ENCODE results near the gene SFXN2. TPM values are rescaled to one million over a fixed set of nuclear protein-coding genes. Genes with fewer than 3 reads are reported as not detected.

Gene SFXN2
- polyA plus RNA-seq, 1 donor: 27.3 TPM

DNA sequence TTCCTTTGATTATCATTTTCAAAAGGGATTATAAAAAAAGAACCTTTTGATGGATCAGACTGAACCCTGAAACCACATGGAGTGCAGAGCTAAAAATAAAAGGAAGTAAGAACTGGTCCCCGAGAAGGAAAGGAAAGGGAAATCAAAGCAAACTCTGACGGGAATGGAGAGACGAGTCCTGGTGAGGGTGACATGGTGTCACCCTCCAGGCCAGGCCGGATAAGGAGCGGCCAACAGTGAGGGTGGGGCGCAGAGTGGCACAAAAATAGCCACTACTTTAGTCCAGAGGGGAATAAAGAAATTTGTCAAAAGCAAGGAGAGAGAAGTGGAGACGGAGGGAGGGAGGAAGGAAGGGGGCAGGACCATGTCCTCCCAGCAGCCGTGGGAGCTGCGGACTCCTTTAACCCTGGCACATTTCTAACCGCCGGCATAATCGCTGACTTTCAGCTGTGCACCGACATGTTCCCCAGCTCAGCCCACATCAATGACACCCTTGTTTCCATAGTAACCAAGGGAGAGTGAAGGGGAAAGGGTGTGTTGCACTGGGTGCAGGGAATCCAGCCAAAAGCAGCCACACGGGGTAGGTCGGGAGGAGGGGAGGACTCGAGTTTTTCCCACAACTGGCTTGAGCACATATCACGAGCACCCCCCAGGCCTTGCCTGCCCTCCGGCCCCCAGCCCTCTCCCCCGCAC lies 40.5 kb upstream of the SFXN2 start:
- Histone ChIP-seq H3K27ac (ENCODE audit: low read length) (peak overlapping the region; percentile 24), H3K9me3 (ENCODE audit: control insufficient read depth, low read depth, low read length) (no peaks in the 10 kb centered on the region), H3K27me3 (ENCODE audit: control insufficient read depth, insufficient read depth, low read length) (no peaks in the 10 kb centered on the region), H3K4me1 (ENCODE audit: control insufficient read depth, insufficient read depth, low read length) (peaks cover 39% of the 10 kb centered on the region), H3K4me3 (ENCODE audit: low read length) (no peak overlapping the region), H3K36me3 (ENCODE audit: control insufficient read depth, insufficient read depth, low read length) (no peaks in the 10 kb centered on the region)
- peak; percentile 42 to 49 for DNase-seq
- 27% methylated on average over 5 of the region's 19 CpGs for whole genome bisulfite sequencing (ENCODE audit: insufficient coverage, low lambda C conversion rate)

GRCh38 chr10:102674566-102674965 lies 39.9 kb upstream of the SFXN2 start:
- Histone ChIP-seq H3K27ac (ENCODE audit: low read length) (peak overlapping the region; percentile 24), H3K27me3 (ENCODE audit: control insufficient read depth, insufficient read depth, low read length) (no peaks in the 10 kb centered on the region), H3K9me3 (ENCODE audit: control insufficient read depth, low read depth, low read length) (no peaks in the 10 kb centered on the region), H3K36me3 (ENCODE audit: control insufficient read depth, insufficient read depth, low read length) (no peaks in the 10 kb centered on the region), H3K4me1 (ENCODE audit: control insufficient read depth, insufficient read depth, low read length) (peaks cover 40% of the 10 kb centered on the region), H3K4me3 (ENCODE audit: low read length) (no peak overlapping the region)
- WGBS (ENCODE audit: insufficient coverage, low lambda C conversion rate): no CpG with 5 or more reads among the region's 2 CpGs
- no peak for DNase-seq

DNA sequence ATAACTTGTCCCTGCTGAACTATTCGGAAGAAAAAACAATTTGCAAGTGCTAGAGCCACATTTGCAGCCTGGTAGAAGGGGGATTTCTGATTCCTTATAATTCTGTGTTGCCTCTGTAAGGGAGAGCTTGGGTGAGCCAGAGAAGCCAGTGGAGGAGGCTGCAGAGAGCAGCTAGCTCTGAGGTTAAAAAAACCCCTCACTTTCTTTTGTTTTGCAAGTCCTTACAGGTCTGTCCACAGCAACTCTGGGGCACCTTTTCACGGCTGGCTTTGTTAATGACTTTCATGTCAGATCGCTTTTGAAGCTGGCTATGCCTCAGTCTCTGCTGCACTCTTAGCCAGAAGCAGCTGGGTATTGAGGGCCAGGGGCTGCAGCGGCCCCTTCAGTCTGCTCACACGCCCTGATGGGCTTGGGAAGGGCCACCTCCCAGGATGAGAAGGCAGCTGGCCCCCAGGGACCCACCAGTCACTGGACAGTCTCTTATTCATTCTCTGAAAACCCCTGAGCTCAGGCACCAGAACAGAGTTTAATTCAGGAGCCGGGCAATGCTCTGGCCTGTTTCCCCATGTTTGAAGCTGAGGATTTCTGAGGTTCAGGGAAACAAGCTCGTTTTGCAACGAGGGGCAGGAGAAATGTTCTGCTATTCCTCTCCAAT lies 39.3 kb upstream of the SFXN2 start:
- DNase-seq: no peak
- H3K27me3 ChIP-seq (ENCODE audit: control insufficient read depth, insufficient read depth, low read length): no peaks in the 10 kb centered on the region
- H3K4me3 ChIP-seq (ENCODE audit: low read length): no peak overlapping the region
- H3K27ac ChIP-seq (ENCODE audit: low read length): peak overlapping the region; percentile 35
- no CpG with 5 or more reads among the region's 8 CpGs for WGBS (ENCODE audit: insufficient coverage, low lambda C conversion rate)
- no peaks in the 10 kb centered on the region for H3K36me3 ChIP-seq (ENCODE audit: control insufficient read depth, insufficient read depth, low read length)
- H3K4me1 ChIP-seq (ENCODE audit: control insufficient read depth, insufficient read depth, low read length): peaks cover 36% of the 10 kb centered on the region
- no peaks in the 10 kb centered on the region for H3K9me3 ChIP-seq (ENCODE audit: control insufficient read depth, low read depth, low read length)

DNA sequence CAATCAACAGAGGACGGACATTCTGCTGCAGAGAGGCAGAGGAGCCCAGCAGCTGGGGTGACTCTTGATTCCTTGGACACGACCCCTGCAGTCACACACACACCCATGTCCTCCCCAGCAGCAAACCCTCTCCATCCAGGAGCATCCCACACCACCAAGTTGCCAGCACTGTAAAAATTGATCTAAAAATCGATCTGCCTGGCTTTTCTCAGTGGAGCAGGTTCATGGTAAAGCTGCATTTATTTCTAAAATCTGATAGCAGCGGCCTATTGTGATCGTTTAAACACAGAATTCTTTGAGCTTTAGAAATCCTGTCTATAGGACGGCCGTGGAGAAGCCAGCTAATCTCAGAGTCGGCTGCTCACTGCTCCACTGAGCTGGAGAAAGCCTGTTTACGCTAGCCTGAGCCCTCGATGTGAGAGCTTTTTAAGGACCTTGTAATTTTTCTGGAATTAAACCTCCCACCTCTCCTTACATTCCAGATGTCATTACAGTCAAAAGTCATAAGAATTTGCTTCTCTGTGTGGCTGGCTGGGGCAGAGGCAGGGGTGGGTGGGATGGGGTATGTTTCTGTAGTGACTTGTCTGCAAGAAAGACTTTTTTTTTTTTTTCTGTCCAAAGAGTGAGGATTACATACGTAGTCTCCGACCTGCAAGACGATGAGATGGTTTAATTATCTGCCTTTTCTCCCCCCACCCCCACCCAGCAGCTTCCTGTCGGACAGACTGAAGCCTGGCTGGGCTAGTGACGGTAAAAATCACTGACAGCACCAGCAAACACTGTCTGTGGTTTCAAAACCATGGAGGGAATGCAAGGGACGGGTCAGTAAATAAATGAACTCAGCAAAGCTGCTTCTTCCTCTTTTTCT lies 38.5 kb upstream of the SFXN2 start:
- peak overlapping the region; percentile 35 for H3K27ac ChIP-seq (ENCODE audit: low read length)
- DNase-seq: peak; percentile 34 to 40
- no peaks in the 10 kb centered on the region for H3K27me3 ChIP-seq (ENCODE audit: control insufficient read depth, insufficient read depth, low read length)
- no peak overlapping the region for H3K4me3 ChIP-seq (ENCODE audit: low read length)
- no peaks in the 10 kb centered on the region for H3K36me3 ChIP-seq (ENCODE audit: control insufficient read depth, insufficient read depth, low read length)
- peaks cover 33% of the 10 kb centered on the region for H3K4me1 ChIP-seq (ENCODE audit: control insufficient read depth, insufficient read depth, low read length)
- no peaks in the 10 kb centered on the region for H3K9me3 ChIP-seq (ENCODE audit: control insufficient read depth, low read depth, low read length)
- WGBS (ENCODE audit: insufficient coverage, low lambda C conversion rate): no CpG with 5 or more reads among the region's 16 CpGs

DNA sequence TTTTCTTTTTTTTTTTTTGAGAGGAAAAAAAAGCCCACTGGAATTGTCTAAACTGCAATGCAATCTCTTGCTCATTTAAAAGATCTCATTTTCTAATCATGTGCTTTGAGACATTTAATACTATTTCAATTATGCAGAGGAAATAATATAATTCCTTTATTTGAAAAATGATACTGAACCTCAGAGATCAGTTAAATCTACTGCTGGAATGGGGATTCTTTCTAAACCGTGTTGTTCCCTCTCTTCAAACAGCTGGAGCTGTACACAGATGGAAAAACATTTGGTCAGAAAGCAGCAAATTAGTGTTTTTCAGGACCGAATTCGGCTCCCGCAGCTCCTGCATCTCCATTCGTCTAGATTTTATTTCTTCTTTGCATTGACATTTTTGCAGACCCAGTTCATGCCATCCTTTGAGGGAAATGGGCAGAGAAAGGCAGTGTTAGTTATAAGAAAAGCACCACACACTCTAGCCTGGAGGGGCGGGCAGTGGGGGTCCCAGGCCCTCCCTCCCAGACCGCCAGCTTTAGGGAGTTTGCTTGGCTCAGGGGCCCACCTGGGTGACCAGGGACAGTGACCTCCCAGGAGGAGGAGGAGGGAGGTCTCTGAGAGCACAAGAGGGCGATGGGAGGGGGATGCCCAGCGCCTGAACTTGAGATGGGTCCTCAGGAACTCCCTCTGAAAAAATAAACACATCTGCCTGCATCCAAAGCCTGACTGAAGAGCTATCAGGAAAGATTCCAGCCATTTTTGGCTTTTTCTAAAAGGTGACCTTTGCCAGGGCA lies 37.7 kb upstream of the SFXN2 start:
- Histone ChIP-seq H3K4me3 (ENCODE audit: low read length) (no peak overlapping the region), H3K27ac (ENCODE audit: low read length) (peak overlapping the region; percentile 30), H3K9me3 (ENCODE audit: control insufficient read depth, low read depth, low read length) (no peaks in the 10 kb centered on the region), H3K36me3 (ENCODE audit: control insufficient read depth, insufficient read depth, low read length) (peaks cover 3% of the 10 kb centered on the region), H3K27me3 (ENCODE audit: control insufficient read depth, insufficient read depth, low read length) (no peaks in the 10 kb centered on the region), H3K4me1 (ENCODE audit: control insufficient read depth, insufficient read depth, low read length) (peaks cover 32% of the 10 kb centered on the region)
- DNase-seq: no peak
- WGBS (ENCODE audit: insufficient coverage, low lambda C conversion rate): no CpG with 5 or more reads among the region's 9 CpGs

GRCh38 chr10:102677331-102678067 lies 36.9 kb upstream of the SFXN2 start:
- Histone ChIP-seq H3K9me3 (ENCODE audit: control insufficient read depth, low read depth, low read length) (no peaks in the 10 kb centered on the region), H3K27ac (ENCODE audit: low read length) (peak overlapping the region; percentile 30), H3K27me3 (ENCODE audit: control insufficient read depth, insufficient read depth, low read length) (no peaks in the 10 kb centered on the region), H3K4me1 (ENCODE audit: control insufficient read depth, insufficient read depth, low read length) (peaks cover 32% of the 10 kb centered on the region), H3K4me3 (ENCODE audit: low read length) (no peak overlapping the region), H3K36me3 (ENCODE audit: control insufficient read depth, insufficient read depth, low read length) (peaks cover 7% of the 10 kb centered on the region)
- no CpG with 5 or more reads among the region's 9 CpGs for WGBS (ENCODE audit: insufficient coverage, low lambda C conversion rate)
- no peak for DNase-seq

DNA sequence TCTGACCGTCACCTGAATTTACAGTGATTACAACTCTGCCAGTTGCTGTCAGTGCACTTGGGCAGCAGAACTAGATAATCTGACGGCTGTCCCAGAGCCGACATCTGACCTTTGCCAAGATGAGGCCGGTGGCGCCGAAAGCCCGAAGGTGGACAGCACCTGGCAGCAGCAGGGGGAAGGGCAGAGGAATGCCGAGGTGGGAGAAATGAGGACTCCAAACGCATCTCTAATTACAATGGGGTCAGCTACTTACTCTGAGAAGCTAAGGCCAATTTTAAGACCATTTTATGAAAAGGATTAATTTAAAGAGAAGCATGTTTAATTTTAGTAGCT lies 36.4 kb upstream of the SFXN2 start:
- no peak overlapping the region for H3K4me3 ChIP-seq (ENCODE audit: low read length)
- no peak for DNase-seq
- H3K27me3 ChIP-seq (ENCODE audit: control insufficient read depth, insufficient read depth, low read length): no peaks in the 10 kb centered on the region
- H3K4me1 ChIP-seq (ENCODE audit: control insufficient read depth, insufficient read depth, low read length): peaks cover 32% of the 10 kb centered on the region
- WGBS (ENCODE audit: insufficient coverage, low lambda C conversion rate): no CpG with 5 or more reads among the region's 9 CpGs
- no peaks in the 10 kb centered on the region for H3K9me3 ChIP-seq (ENCODE audit: control insufficient read depth, low read depth, low read length)
- no peak overlapping the region for H3K27ac ChIP-seq (ENCODE audit: low read length)
- H3K36me3 ChIP-seq (ENCODE audit: control insufficient read depth, insufficient read depth, low read length): peaks cover 7% of the 10 kb centered on the region

DNA sequence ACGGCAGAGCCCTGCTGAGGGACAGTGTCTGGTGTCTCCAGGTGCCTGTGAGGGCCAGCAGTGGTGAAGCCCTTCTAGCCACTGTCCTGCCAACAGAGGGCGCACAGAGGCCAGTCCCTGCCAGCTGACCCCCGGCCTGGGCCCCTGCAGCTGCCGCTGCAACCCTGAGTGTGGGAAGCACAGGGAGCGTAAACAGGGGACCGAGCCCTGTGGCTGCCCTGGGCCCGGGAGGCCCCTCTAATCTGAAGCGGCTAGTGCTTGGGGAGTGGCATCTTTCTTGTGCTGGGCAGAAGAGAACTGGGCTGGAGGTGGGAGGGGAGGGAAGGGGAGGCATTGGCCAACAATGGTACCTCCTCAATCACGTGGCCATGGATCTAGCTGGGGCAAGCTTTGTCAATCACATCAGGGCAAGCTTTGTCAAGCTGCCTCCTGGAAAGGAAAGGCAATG lies 35.6 kb upstream of the SFXN2 start:
- H3K4me1 ChIP-seq (ENCODE audit: control insufficient read depth, insufficient read depth, low read length): peaks cover 32% of the 10 kb centered on the region
- WGBS (ENCODE audit: insufficient coverage, low lambda C conversion rate): no CpG with 5 or more reads among the region's 9 CpGs

GRCh38 chr10:102679596-102679995 lies 34.8 kb upstream of the SFXN2 start:
- no peak for DNase-seq
- WGBS (ENCODE audit: insufficient coverage, low lambda C conversion rate): no CpG with 5 or more reads among the region's 4 CpGs
- Histone ChIP-seq H3K36me3 (ENCODE audit: control insufficient read depth, insufficient read depth, low read length) (peaks cover 7% of the 10 kb centered on the region), H3K27ac (ENCODE audit: low read length) (no peak overlapping the region), H3K4me3 (ENCODE audit: low read length) (no peak overlapping the region), H3K9me3 (ENCODE audit: control insufficient read depth, low read depth, low read length) (no peaks in the 10 kb centered on the region), H3K4me1 (ENCODE audit: control insufficient read depth, insufficient read depth, low read length) (peaks cover 24% of the 10 kb centered on the region), H3K27me3 (ENCODE audit: control insufficient read depth, insufficient read depth, low read length) (no peaks in the 10 kb centered on the region)

More for the DNA sequence above, 35.6 kb upstream of the SFXN2 start:
- no peak overlapping the region for H3K4me3 ChIP-seq (ENCODE audit: low read length)
- no peaks in the 10 kb centered on the region for H3K9me3 ChIP-seq (ENCODE audit: control insufficient read depth, low read depth, low read length)
- DNase-seq: peak; percentile 49 to 74
- no peaks in the 10 kb centered on the region for H3K27me3 ChIP-seq (ENCODE audit: control insufficient read depth, insufficient read depth, low read length)
- no peak overlapping the region for H3K27ac ChIP-seq (ENCODE audit: low read length)
- H3K36me3 ChIP-seq (ENCODE audit: control insufficient read depth, insufficient read depth, low read length): peaks cover 7% of the 10 kb centered on the region
